Activated CD8-positive, alpha-beta memory T cell treated with anti-CD3 and anti-CD28 coated beads, Interleukin-2, amount 50 U/mL, for 4 hours (primary cell): ENCODE measurements around the gene UBTD1.
"Not testable (repeated sequence)": the region's sequence is repeated elsewhere in the genome, so short reads cannot be mapped to it uniquely, and the experiment has no call there.

Experiments used
- DNase-seq: peaks from one replicate; pipeline ENCODE4 v3.0.0-alpha.2; 2020

The UBTD1 gene, protein sequence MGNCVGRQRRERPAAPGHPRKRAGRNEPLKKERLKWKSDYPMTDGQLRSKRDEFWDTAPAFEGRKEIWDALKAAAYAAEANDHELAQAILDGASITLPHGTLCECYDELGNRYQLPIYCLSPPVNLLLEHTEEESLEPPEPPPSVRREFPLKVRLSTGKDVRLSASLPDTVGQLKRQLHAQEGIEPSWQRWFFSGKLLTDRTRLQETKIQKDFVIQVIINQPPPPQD

GRCh38 chr10:97498841-97499560 is at the start of gene UBTD1:
UBTD1 (plus strand) TSS chr10:97498924; CDS start chr10:97499204, 280 bp downstream.
- DNase-seq: peak; percentile 39

- no peak for DNase-seq
Observed at GRCh38 chr10:97450828-97451227, 47.9 kb upstream of the UBTD1 start.

DNA sequence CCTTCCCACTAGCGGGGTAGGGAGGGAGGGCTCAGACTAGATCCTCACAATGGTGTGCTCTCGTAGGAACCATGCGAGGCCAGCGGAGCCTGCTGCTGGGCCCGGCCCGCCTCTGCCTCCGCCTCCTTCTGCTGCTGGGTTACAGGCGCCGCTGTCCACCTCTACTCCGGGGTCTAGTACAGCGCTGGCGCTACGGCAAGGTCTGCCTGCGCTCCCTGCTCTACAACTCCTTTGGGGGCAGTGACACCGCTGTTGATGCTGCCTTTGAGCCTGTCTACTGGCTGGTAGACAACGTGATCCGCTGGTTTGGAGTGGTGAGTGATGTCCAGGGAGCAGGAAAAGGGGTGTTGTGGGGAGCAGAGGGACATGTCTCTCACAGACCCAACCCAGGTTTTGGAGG is 47.1 kb upstream of the UBTD1 start:
- no peak for DNase-seq

GRCh38 chr10:97452352-97452751 is 46.4 kb upstream of the UBTD1 start:
- no peak for DNase-seq

DNA sequence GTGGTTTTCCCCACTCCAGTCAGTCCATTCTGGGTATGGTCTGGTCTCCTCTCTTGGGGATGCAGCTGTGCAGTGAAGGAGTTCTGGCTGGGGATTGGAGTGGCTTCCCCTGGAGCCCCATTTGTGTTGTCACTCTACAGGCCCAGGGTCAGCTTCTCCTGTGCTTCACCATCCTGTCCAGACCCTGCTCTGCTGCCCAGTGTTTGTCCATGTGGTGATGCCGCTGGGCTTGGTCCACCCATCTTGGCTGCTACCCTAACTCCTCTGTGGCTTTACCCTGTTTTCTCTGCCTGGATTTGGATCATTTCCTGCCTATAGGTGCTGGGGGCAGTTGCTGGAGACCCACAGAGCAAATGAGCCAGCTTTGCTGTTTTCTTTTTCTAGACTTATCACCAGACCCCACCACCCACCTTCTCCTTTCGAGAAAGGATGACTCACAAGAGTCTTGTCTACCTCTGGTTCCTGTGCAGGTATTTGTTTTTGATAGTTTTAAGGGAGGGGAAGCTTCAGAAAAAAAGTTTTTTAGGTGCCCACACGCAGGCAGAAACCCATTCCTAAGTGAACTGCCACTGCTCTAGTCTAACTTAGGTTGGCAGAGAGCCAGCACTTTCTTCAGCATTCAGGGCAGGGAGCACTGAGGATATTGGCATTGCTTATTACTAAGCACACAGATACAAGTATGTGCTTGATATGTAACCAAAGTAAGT is 44.2 kb upstream of the UBTD1 start:
- peak; percentile 38 for DNase-seq

- DNase-seq: no peak
Observed at GRCh38 chr10:97456034-97456685, 42.6 kb upstream of the UBTD1 start.

- DNase-seq: no peak
Observed at GRCh38 chr10:97456686-97457065, 42.0 kb upstream of the UBTD1 start.

DNA sequence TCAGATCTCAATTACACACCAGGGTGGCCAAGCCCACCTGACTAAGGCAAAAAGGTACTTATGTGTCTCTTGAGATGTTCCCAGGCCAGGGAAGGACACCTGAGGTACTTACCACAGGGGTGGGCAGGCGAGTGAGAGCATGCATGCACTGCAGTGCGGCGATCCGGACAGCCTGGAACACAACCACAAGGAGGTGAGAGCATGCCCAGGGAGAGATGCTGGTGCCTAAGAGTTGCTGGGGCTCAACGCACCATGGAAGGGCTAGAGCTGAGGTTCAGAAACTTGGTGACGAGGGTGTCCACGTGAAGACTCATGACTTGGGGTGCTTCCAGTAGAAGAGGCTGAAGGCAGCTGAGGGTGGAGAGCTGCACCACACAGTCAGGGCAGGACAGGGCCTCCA is 39.6 kb upstream of the UBTD1 start:
- DNase-seq: no peak

DNA sequence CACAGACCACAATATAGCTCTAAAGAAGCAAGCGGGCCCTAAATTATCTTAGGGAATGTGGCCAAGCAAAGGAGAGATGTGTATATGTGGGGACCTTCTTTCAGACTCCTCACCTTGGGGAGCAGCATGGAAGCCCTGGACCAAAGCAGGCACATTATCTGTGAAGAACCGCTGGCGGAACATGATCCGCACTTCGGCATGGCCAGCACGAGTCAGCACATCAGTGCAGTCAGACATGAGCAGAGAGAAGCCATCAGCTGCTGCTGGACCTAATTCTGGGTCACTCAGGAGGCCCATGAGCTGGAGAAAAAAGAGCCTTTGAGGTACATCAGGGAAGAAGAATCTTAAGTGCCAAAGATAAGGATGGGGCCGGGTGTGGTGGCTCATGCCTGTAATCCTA is 38.8 kb upstream of the UBTD1 start:
- no peak for DNase-seq

GRCh38 chr10:97462309-97462708 is 36.4 kb upstream of the UBTD1 start:
- DNase-seq: no peak

- peak; percentile 30 for DNase-seq
Observed at GRCh38 chr10:97463363-97464132, 35.2 kb upstream of the UBTD1 start.

- no peak for DNase-seq
Observed at GRCh38 chr10:97464226-97464625, 34.5 kb upstream of the UBTD1 start.

DNA sequence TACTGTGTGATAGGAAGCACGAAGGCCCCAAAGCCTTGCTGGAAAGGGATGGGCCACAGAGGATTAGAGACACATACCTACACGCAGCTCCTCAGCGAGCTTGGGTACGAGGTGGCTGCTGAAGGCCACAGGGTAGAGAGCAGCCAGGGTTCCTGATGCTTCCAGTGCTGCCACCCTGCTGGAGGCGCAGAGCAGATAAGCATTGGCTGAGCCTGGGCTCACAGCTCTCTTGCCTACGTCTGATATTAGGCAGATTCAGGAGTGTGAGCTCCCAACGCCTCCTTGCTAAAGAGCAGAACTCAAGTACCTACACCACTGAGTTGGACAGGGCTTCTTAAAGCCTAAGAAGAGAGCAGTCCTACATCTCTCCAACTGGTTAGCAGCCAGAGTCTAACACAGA is 32.7 kb upstream of the UBTD1 start:
- no peak for DNase-seq

- no peak for DNase-seq
Observed at GRCh38 chr10:97466755-97467154, 32.0 kb upstream of the UBTD1 start.

DNA sequence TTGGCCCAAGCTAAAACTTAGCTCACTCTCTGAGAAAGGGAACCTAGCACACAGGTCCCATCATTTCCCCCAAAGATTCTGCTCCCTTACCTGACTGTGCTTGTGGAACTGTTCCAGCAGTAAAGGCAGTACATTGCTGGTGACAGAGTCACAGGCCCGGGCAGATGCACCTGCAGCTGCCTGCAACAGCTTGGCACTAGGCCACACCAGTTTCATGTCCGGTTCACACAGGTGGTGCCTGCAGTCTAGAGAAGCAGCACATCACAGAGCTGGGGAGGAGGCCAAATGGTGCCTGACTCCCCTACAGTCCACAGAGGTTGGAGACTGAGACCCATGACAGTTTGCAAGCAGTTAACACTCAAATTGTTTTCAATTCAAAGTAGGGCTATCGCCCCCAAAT is 30.6 kb upstream of the UBTD1 start:
- no peak for DNase-seq

GRCh38 chr10:97468781-97469180 is 29.9 kb upstream of the UBTD1 start:
- not testable (repeated sequence) for DNase-seq

GRCh38 chr10:97474918-97475317 is 23.8 kb upstream of the UBTD1 start:
- no peak for DNase-seq

DNA sequence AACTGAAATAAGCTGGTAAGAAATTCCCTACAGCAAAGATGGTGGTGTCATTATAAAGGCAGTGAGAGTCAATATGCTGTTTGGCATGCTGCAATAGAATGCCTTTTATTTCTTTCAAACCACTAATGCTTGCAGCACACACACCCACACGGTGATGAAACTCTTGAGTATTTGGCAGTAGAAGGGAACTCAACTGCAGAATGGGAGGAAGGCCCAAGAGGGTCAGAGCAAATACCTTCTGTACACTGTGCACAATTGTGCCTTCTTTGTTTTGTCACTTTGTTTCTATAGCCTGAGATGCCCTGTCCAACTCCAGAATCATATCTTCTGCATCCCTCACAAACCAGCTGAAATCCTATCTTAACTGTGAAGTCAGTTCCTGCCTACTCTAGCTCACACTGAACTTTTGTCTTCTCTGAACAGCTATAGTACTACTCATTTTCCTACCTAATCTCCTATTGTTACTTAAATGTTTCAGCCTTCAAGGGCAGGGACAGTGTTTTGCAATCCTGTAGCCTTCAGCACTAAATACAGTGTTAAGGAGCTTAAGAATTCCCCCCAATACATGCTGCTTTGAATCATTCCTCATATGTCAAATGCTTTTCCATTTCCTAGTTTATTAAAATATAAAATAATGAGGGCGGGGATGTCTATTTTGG is 22.7 kb upstream of the UBTD1 start:
- no peak for DNase-seq

DNA sequence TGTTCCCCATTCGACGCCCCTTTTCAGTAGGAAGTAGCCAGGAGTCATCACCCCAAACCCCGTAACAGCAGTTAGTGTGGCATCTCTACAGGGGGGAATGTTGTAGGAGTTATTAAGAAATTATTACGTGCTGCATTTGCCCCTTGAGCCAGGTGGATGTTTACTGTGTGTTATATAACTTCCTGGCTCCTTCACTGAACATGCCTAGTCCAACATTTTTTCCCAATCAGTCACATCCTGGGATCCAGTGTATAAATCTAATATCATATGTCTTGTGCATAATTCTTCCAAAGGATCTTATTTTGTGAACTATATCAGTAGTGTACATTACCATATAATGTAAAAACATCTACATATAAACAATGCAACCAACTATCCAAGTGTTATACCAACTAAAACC is 19.3 kb upstream of the UBTD1 start:
- DNase-seq: not testable (repeated sequence)

DNA sequence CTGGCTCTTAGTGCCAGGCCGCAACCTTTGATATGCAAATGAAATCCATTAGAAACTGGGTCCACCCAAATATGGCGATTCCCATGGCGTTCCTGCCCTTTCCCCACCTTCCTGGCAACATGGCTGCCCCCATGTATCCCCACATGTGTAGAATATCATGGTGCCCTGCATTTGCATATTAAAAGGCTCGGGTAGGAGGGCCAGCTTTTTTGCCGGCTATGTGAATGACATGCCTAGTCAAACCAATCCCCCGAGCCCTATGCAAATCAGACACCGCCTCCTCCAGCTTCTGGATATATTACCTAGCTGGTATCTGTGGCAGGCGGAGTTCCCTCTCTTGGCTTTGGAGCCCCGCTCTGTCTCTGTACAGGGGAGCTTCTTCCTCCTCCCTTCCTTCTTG is 18.8 kb upstream of the UBTD1 start:
- no peak for DNase-seq

GRCh38 chr10:97481071-97481470 is 17.7 kb upstream of the UBTD1 start:
- no peak for DNase-seq

DNA sequence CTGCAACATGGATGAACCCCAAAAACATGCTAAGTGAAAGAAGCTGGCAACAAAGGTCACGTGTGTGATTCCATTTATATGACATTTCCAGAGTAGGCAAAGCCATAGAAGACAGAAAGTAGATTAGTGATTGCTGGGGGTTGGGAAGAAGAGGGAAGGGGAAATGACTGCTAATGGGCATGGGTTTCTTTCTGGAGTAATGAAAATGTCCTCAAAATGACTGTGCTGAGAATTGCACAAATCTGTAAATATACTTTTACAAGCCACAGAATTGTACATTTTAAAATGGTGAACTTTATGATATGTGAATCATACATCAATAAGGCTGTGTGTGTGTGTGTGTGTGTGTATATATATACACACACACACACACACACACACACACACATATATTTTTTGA is 16.3 kb upstream of the UBTD1 start:
- DNase-seq: no peak
